Ascending aorta (tissue), 2 donors: ENCODE measurements around the gene PTPRN2. TPM values are rescaled to one million over a fixed set of nuclear protein-coding genes. Genes with fewer than 3 reads are reported as not detected.

Experiments
- DNase-seq, 2 donors: peaks; one replicate each; pipeline ENCODE4 v3.0.0-alpha.2; 2019; ENCODE audit warnings: low spot score in 2 of 2
- H3K27ac ChIP-seq, 2 donors: fragments of 200-600 bp; sonication (generic); one replicate each; pipeline ENCODE4 v1.5.1; 2016 to 2017; ENCODE audit warnings: mild to moderate bottlenecking in 1 of 2
- H3K27me3 ChIP-seq: fragments of 200-600 bp; sonication (generic); one replicate; pipeline ENCODE4 v1.5.1; 2017
- H3K36me3 ChIP-seq, 2 donors: fragments of 200-600 bp; sonication (generic); one replicate each; pipeline ENCODE4 v1.5.1; 2016
- H3K4me1 ChIP-seq, 2 donors: fragments of 200-600 bp; sonication (generic); one replicate each; pipeline ENCODE4 v1.5.1; 2016 to 2017; ENCODE audit warnings: mild to moderate bottlenecking in 1 of 2
- H3K4me3 ChIP-seq, 2 donors: fragments of 200-600 bp; sonication (generic); one replicate each; pipeline ENCODE4 v1.5.1; 2016 to 2017; ENCODE audit warnings: mild to moderate bottlenecking in 1 of 2
- H3K9me3 ChIP-seq, 2 donors: fragments of 200-600 bp; sonication (generic); one replicate each; pipeline ENCODE4 v1.5.1; 2016
- CTCF ChIP-seq, 3 experiments: fragments of 200-600 bp in 2 of 3; fragments of 450-650 bp in 1 of 3; sonication (generic) in 2 of 3; IDR thresholded peaks; one replicate each; pipeline ENCODE4 v1.5.1; 2016 to 2019; ENCODE audit warnings: antibody characterized with exemption in 3 of 3, mild to moderate bottlenecking in 1 of 3, moderate library complexity in 1 of 3
- intact Hi-C: fragments of 100-400 bp; cut with DNase I; formaldehyde crosslinking; loops from one replicate; pipeline ENCODE4 v1.15.1; 2023
- total RNA-seq: library from RNA; depleted of rRNA; stranded (reverse); fragments of >200 nt; gene quantifications from one replicate; pipeline ENCODE4 v1.1.0, GENCODE V29; 2016

Gene PTPRN2
- total RNA-seq, 1 donor from 2014 or later, result 7.3 TPM

GRCh38 chr7:158027646-158028045 is 560.0 kb downstream of the PTPRN2 start:
- DNase-seq, result no peak
- no peak for TF ChIP-seq CTCF (IDR thresholded peaks at IDR 0.05)
- Histone ChIP-seq H3K4me1 (no peaks in the 10 kb centered on the region), H3K27ac (no peak overlapping the region), H3K9me3 (no peaks in the 10 kb centered on the region), H3K4me3 (no peak overlapping the region), H3K27me3 (no peaks in the 10 kb centered on the region), H3K36me3 (no peaks in the 10 kb centered on the region)
- intact Hi-C loops, result no loop called here

GRCh38 chr7:158026636-158027265 is 560.9 kb downstream of the PTPRN2 start:
- DNase-seq, result no peak
- Histone ChIP-seq H3K36me3 (no peaks in the 10 kb centered on the region), H3K4me1 (no peaks in the 10 kb centered on the region), H3K27ac (no peak overlapping the region), H3K4me3 (no peak overlapping the region), H3K9me3 (no peaks in the 10 kb centered on the region), H3K27me3 (no peaks in the 10 kb centered on the region)
- intact Hi-C loops, result no loop called here
- no peak for TF ChIP-seq CTCF (IDR thresholded peaks at IDR 0.05)

- no peak for TF ChIP-seq CTCF (IDR thresholded peaks at IDR 0.05)
- no peaks in the 10 kb centered on the region for H3K9me3 ChIP-seq
- H3K4me3 ChIP-seq, result no peak overlapping the region
- H3K36me3 ChIP-seq, result no peaks in the 10 kb centered on the region
- no peak for DNase-seq
- no peaks in the 10 kb centered on the region for H3K27me3 ChIP-seq
- H3K27ac ChIP-seq, result no peak overlapping the region
- H3K4me1 ChIP-seq, result no peaks in the 10 kb centered on the region
- intact Hi-C loops, result no loop called here
These were observed 561.7 kb downstream of the PTPRN2 start for GRCh38 chr7:158025686-158026600.

GRCh38 chr7:158024881-158025280 is 562.7 kb downstream of the PTPRN2 start:
- DNase-seq, result no peak
- TF ChIP-seq CTCF (IDR thresholded peaks at IDR 0.05), result no peak
- Histone ChIP-seq H3K27me3 (no peaks in the 10 kb centered on the region), H3K36me3 (no peaks in the 10 kb centered on the region), H3K27ac (no peak overlapping the region), H3K4me1 (no peaks in the 10 kb centered on the region), H3K4me3 (no peak overlapping the region), H3K9me3 (no peaks in the 10 kb centered on the region)
- intact Hi-C loops, result no loop called here

- Histone ChIP-seq H3K36me3 (no peaks in the 10 kb centered on the region), H3K4me3 (no peak overlapping the region), H3K9me3 (no peaks in the 10 kb centered on the region), H3K4me1 (no peaks in the 10 kb centered on the region), H3K27ac (no peak overlapping the region), H3K27me3 (no peaks in the 10 kb centered on the region)
- DNase-seq, result no peak
- no peak for TF ChIP-seq CTCF (IDR thresholded peaks at IDR 0.05)
- intact Hi-C loops, result no loop called here
These were observed 563.3 kb downstream of the PTPRN2 start for GRCh38 chr7:158024351-158024715.
